ENCODE results near the gene ADAMTS16.

Gene ADAMTS16

DNA sequence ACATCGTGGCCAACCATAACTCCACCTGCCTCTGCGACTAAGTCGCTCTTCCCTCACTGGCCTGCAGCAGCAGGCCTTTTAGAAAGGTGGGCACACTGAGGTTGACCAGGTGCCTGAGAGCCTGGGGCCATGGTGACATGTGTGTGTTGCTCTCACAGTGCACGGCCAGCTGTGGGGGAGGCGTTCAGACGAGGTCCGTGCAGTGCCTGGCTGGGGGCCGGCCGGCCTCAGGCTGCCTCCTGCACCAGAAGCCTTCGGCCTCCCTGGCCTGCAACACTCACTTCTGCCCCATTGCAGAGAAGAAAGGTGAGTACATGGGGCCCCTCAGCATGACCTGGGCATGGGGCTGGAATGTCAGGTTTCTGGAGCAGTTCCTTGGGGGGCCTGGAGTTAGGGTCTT, 177.8 kb downstream of the ADAMTS16 start:
- DNase-seq: no peak

DNA sequence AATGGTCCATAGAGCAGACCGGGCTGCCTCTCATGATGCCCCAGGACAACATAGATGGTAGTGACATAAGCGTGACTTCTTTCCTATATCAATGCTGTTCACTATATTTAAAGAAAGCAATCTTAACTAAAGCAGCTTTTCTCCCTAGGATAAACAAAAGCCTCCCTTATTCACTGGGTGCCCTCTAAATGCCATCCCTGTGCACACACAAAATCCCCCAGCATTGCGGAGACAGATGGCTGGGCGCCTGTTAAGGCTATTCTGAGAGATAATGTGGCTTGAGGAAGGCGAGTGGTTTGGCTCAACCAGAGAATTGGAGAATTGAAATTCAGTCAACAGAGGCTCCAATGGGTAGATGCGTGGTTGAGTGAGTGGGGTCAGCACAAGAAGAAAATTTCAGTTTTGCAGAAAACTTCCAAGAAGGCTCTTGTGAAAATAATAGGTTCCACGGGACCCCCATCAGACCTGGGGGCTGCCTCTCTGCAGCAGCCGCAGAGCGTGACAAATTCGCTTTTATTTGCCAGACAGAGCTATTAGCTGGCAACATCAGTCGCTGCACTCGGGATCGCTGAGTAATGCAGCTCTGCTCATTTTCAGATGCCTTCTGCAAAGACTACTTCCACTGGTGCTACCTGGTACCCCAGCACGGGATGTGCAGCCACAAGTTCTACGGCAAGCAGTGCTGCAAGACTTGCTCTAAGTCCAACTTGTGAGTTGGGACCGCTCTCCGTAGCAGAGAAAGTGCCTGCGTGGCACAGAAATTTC, 178.5 kb downstream of the ADAMTS16 start:
- DNase-seq: no peak

DNA sequence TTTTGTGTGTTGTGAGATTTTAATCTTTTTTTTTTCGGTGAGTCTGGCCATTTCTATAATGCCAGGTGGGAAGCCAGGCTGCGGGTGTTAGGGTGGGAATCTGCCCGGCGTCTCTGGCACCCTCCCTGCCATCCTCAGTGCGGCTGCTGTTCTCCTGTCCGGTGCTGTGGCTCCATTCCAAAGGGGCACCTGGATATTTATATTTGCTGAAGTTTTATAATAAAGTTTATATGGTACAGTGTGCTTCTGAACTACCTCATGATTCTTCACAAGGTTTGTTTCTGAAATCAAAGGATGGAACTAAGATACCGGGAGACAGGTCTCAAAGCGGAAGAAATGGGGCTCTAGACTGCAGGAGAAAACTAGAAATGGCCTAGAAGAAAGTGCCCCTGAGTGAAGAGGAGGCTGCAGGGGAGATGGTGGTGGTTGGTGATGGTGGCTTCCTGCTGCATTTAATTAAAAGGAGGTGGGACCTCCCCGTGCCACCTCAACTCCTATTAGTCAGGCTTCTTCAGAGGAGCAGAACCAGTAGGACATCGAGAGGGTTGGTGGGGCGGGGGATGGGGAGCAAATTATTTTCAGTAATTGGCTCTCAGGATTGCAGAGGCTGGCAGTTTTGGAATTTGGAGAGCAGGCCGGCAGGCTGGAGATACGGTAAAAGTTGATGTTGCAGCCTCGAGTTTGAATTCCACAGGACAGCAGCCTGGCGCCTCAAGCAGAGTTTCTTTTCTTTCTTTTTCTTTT, 180.1 kb downstream of the ADAMTS16 start:
- no peak for DNase-seq

DNA sequence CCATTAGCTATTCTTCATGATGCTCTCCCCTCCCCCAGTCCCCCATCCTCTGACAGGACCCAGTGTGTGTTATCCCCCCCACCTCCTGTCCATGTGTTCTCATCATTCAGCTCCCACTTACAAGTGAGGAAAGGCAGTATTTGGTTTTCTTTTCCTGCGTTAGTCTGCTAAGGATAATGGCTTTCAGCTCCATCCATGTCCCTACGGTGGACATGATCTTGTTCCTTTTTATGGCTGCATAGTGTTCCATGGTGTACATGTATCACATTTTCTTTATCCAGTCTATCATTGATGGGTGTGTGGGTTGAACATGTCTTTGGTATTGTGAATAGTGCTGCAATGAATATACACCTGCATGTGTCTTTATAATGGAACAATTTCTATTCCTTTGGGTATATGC, 181.0 kb downstream of the ADAMTS16 start:
- DNase-seq: no peak

DNA sequence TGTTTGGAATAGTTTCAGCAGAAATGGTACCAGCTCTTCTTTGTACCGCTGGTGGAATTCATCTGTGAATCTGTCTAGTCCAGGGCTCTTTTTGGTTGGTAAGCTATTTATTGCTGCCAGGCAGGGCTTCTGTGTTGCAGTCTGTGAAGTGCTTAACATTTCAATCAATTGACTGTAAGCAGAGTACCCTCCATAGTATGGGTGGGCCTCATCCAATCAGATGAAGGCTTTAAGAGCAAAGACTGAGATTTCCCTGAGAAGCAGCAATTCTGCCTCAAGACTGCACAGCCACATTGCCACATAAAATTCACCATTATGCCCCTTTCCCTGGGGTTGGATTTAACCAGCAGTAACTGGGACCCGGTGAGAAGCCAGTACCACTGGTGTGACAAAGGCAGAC, 183.4 kb downstream of the ADAMTS16 start:
- DNase-seq: no peak

DNA sequence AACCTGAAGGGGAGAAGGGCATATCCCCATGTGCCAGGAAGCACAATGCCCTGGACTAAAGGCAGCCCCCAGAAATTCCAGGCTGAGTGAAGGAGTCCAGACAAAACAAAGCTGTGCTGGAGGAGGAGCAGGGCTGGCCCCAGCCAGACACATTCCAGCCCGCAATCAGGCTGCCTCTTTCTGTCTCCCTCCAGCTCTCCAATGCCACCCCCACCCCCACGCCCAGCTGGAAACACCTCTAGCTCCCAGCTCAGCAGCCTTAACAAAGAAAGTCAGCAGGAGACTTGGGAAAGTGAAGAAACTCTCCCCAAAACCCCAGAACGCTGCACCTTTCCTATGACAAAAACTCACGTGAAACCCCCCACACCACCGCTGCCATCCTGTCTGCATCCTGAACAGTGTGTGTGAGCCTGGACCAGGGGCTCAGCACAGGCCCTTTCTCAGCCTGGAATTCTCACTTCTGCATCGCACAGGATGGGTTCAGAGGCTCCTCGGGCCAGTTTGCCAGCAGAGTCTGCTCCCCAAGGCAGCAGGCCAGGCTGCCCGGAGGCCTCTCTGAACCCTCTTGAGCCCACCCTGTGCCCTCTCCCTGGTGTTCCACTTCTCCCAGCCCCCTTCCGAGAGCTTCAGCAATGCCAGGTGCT, 186.1 kb downstream of the ADAMTS16 start:
- DNase-seq: no peak

DNA sequence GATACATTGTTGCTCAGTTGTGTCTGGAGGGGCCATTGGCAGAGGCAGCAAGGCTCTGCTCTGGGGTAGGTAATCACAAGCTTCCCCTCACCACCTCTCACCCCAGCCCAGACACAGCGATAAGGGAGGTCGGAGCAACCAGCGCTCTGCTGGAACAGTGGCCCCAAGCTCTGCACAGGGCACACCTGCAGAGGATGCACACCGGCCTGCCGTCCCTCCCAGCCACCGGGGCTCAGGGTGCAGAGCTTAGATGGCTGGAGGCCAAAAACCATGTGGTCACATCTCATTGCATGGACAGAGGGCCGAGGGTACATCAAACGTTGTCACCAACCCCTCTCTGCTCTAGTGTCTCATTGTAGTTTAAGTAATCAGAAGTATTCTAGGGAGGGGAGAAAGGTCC, 187.0 kb downstream of the ADAMTS16 start:
- no peak for DNase-seq

DNA sequence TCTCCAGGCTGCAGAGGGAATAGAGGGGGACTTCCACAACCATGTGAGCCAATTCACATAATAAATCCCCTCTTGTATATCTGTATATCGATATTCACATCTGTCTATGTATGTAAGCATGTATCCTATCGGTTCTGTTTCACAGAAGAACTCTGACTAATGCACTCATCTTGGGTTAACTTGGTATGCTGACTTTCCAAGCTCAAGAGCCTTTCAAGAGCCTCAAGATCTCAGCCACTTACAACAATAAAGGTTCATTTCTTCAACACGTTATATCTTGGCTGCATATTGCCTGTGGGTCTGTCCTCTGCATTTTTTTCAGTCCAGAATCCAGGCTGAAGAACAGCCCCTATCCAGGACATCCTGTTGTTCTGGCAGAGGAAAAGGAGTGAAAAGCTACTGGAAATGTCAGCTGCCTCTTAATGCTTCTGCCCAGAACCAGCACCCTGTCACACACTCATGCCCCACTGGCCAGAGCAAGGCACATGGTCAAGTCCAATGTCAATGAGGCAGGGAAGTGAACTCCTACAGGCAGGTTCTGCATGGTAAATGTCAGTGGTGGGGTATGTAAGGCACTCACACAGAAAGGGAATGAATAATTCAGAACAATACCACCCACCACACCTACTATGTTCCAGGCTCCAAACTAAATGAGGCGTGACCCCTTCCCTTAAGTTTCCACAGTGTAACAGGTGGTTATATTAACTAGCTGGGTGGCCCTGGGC, 190.8 kb downstream of the ADAMTS16 start:
- no peak for DNase-seq

DNA sequence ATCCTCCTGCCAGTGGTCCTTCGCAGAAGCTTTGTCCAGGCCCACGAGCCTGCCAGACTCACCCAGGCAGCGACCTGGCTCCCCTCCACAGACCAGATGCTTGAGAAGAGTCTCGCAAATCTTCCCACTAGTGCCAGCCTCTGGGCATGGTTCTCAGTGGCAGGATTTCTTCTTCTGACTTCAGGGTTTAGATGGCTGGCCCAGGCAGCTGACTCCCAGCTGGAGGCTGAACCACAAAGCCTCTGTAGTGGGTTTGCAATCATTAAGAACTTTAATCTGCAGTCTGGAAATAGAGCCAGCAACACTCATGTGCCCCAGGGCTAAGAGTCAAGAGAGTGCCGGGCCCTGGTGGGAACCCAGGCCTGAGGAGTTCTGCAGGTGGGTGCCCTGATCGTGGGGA, 191.7 kb downstream of the ADAMTS16 start:
- peak; percentile 23 for DNase-seq

DNA sequence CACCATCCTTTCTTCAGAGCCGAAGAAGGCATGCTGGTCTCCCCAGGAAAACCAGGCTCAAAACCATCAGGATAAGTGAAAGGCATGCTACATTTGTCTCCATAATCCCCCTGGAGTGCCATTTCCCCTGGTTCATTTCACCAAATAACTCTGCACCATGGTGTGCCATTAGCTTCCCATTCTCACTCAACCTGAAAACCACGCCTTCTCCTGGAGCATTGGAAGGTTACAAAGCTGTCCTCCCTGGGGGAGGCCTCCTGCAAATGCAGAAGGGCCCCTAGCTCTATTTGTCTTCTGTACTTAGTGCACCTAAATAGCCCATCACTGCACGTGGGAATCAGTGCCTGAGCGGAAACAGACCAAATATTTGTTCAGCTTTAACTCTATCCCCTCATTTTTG, 192.2 kb downstream of the ADAMTS16 start:
- DNase-seq: no peak

DNA sequence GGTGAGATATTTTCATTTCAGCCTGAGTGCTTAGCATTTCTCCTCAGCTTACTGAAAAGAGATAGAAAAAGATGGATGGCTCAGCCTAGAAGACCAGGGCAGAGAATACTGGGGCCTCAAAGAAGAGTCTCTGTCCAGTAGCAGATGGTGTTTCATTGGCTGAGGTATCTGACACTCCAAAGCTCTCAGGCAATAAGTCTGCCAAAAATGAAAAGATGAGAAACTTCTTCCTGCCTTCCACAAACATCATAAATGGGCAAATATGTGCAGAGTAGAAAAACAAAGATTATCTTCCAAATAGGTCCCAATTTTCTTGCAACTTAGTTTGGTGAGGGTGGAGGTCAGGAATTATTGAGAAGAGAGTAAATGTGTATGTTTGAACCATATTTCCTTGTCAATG, 195.0 kb downstream of the ADAMTS16 start:
- DNase-seq: peak; percentile 46

DNA sequence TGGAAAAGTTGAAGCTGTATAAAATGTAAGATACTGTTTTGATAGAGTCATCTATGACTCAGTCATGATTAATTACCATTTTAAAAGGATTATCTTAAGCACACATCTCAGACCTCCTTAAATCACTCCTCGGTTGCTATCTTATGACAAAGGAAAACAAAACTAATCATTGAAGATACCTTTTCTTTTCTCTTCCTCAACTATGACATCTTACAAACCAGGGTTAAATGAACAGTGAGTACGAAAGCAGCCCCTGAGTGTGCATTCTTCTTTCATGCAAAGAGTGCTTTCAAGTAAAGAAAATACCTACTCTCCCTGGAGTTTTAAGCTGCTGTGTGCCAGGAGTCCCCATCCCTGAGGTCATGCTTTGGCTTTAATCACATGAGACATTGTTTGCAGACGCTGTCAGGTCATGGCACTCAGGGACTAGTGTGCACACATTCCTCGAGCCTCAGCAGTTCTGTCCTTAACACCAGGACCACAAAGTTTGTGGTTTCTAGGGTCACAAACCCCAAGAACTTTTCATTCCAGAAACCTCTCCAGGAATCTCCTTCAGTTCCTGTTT, 195.7 kb downstream of the ADAMTS16 start:
- peak; percentile 91 for DNase-seq

DNA sequence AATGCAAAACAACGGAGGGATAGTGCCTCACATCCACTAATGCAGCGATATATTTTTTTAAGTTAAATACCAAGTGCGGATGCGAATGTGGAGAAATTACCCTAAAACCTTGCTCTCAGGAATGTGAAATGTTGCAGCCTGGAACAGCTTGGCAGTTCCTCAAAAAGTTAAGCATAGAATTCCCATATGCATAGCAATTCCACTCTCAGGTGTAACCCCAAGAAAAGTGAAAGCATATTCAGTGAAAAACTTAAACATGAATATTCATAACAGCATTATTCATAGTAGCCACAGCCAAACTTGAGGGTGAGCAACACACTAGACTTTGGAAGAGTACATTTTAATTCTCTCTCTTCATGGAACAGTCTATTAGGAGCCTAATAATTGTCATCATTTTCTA, 199.1 kb downstream of the ADAMTS16 start:
- no peak for DNase-seq

DNA sequence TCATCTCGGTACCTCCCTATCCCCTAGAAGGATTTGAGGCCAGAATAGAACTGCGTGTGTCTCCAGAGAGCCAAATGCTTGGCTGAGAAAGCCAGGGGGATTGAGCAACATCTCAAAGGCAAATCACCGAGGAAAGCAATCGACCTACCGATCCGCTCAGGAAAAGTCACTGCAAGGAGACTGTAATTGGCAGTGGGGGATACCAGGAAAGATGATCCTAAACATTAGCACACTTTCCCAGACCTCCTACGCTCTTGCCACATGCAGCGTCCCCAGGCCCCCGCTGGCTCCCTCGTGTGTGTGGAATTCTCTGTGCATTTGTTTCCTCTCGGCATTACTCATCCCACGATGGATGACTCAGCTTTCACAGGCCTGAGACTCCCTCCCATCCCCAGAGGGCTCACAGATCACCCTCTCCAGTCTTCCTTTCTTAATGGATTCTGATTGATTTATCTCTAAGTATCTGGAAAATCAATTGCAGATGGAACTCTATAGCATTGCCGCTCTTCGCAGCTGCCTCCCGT, 200.1 kb downstream of the ADAMTS16 start:
- peak; percentile 99 for DNase-seq

DNA sequence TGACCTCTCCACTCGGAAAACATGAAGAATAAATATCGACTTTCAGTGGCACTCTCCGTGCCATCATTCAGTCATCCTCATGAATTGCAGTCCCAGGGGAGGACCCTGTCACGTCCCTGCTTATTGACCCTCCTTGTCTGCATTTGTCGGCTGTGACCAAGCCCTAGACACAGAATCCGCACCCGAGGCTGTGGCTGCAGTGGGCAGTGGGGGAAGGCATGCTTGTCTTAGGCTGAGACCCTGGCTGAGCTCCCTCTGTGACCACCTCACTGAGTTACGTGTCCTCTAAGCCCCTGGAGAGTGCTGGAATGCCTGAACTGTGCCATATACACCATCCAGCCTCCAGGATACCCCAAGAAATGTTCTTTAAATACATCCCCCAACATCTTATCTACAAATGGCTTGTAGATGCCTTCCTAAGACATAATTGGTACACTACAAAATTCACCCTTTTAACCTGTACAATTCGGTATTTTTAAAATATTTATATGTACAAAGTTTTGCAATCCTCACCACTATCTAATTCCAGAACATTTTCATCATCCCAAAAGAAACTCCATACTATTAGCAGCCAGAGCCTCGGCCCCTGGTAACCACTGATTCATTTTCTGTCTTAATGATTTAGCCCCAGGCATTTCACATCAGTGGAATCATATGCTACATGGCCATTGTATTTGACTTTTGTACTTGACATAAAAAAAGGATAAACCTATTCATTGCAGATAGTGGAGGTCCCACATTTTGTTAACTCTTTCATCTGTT, 201.6 kb downstream of the ADAMTS16 start:
- peak; percentile 87 for DNase-seq

DNA sequence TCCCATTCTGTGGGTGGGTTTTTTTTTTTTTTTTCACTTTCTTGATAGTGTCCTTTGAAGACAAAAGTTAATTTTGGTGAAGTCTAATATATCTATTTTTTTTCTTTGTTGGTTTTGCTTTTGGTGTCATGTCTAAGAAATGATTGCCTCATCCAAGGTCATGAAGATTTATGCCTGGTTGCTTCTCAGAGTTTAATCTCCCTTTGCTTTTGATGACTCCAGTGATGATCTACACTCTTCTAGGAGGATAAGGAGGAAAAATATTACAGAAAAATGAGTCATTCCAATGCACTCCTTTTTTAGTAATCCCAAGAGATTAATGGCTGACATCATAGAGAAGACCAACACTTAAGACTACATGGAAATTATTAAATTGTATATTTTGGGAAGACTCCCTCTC, 202.7 kb downstream of the ADAMTS16 start:
- DNase-seq: peak; percentile 82

DNA sequence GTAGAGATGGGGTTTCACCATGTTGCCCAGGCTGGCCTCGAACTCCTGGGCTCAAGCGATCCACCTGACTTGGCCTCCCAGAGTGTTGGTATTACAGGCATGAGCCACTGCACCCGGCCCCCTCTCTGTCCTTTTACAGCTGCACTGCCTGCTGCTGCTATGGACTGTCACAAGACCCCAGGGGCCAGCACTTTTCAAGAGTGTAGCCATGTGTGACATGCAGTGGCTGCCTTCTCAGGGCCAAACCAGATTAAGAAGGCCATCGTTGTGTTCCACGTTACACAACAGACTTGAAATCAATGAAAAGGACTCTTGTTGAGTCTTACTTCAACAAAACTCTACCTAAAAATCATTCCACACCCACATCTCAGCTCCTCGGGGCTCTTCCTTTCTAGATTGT, 203.4 kb downstream of the ADAMTS16 start:
- DNase-seq: no peak

DNA sequence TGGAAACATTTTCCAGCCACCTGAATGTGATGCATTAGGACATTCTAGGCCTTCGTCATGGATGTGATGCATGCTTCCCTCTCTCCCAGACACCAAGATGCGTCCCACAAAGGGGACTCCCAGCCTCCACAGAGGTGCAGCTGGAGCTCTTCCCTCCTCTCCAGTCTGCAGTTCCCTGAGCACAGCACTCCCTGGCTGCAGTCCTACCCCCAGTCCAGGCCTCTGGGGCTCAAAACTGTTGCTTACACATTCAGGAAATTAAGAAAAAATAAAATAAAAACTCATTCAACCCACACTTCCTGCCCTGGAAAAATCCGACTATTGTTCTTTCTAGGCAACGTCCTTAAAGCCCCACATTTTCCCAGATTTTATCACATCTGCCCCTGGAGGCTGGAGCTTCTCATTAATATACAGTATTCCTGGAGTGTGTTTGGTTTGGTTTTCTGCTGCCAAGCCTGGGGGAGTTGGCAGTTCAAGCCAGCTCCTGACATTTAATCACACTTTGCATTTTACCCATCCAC, 204.0 kb downstream of the ADAMTS16 start:
- DNase-seq: no peak

DNA sequence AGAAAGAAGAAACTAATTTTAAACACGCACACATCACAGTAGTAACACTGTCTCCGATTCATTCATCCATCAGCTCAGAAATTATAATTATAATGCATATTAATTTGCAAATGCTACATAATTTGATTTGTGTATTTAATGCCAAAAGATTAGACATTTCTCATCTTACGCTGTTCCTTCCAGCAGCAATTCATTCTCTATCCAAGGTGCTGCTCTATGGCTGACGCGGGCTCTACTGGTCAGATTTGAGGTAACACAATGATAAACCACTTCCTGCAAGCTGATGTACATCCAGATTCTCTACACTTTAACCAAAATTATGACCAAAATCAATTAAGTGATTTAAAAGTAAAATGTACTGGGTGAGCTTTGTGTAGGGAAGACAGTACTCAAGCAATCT, 204.5 kb downstream of the ADAMTS16 start:
- DNase-seq: no peak

DNA sequence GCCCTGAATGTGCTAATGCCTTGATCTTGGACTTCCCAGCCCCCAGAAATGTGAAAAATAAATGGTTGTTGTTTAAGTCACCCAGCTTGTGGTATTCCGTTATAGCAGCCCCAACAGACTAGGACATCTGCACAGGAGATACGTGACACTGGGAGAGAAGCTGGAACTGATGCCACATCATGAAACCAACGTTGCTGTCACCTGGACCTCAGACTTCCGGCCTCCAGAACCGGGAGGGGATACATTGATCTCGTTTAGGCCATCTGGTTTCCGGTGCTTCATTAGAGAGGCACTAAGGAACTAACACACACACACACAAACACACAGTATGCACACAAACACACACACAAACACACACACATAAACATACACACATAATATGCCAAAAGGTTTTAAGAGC, 207.3 kb downstream of the ADAMTS16 start:
- DNase-seq: no peak

DNA sequence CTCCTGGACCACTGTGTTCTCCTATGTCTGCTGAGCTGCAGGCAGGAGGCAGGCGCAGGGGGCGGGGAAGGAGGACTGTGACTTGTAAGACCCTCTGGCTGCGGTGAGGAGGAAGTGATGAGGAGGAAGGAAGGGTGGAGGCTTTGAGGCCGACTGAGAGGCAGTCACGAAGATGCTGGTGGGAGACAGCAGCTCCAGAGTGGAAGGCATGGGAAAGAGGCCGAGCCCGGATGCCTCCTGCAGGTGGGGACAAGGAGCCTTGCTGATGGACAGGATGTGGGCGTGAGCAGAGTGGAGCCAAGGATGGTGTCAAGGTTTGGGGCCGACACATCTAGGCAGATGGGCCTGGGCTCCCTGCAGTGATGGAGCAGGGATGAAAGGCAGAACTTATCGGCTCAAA, 208.0 kb downstream of the ADAMTS16 start:
- DNase-seq: no peak

DNA sequence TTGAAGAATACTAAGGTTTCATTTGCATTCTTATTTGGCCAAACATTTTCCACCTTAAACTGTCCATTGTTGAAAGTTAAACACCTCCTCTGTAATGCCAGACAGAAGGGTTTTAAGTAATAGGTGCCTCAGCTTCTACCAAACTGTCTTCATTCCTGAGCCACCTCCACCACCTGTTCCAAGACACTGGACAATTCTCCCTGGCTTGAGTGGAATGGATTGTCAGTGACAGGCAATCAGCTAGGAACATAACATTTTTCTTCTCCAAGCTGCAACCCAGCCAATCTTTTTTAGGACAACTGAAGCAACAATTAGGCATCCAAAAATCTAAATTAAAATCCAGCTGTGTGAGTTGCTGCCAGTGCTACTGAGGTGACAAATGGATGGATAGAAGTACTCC, 208.4 kb downstream of the ADAMTS16 start:
- no peak for DNase-seq

Measured in EL (cell line).